GM12874 (cell line): ENCODE data around the gene AP1S3.

Experiments
- CTCF ChIP-seq: IDR thresholded peaks from 2 replicates; pipeline ENCODE4 v1.5.1; 2011; ENCODE audit warnings: low read depth, mild to moderate bottlenecking, control low read depth, low read length, moderate library complexity; ENCODE audit not compliant: insufficient read depth

The AP1S3 gene

GRCh38 chr2:223873672-223874071 is 36.3 kb upstream of the AP1S3 start:
- no peak for TF ChIP-seq CTCF

GRCh38 chr2:223870840-223871611 is 33.6 kb upstream of the AP1S3 start:
- TF ChIP-seq CTCF = no peak

GRCh38 chr2:223868005-223868404 is 30.6 kb upstream of the AP1S3 start:
- TF ChIP-seq CTCF = no peak

GRCh38 chr2:223865907-223866508 is 28.6 kb upstream of the AP1S3 start:
- TF ChIP-seq CTCF = no peak

GRCh38 chr2:223865124-223865523 is 27.7 kb upstream of the AP1S3 start:
- no peak for TF ChIP-seq CTCF

- no peak for TF ChIP-seq CTCF
Observed at GRCh38 chr2:223863491-223863890, 26.1 kb upstream of the AP1S3 start.

- no peak for TF ChIP-seq CTCF
Observed at GRCh38 chr2:223860809-223861738, 23.7 kb upstream of the AP1S3 start.
